GM12892 (cell line): ENCODE measurements around the gene TFPT.
A peak's percentile ranks its signal among the peaks of the same experiment; 100 is the strongest.

ENCODE experiments used
- POLR2A ChIP-seq: IDR thresholded peaks from 2 replicates; pipeline ENCODE4 v1.6.1; 2011; ENCODE audit warnings: low read depth, low read length, control low read depth
- POLR2AphosphoS5 ChIP-seq: IDR thresholded peaks from 2 replicates; pipeline ENCODE4 v1.6.1; 2011; ENCODE audit warnings: low read depth, low read length, control low read depth

DNA sequence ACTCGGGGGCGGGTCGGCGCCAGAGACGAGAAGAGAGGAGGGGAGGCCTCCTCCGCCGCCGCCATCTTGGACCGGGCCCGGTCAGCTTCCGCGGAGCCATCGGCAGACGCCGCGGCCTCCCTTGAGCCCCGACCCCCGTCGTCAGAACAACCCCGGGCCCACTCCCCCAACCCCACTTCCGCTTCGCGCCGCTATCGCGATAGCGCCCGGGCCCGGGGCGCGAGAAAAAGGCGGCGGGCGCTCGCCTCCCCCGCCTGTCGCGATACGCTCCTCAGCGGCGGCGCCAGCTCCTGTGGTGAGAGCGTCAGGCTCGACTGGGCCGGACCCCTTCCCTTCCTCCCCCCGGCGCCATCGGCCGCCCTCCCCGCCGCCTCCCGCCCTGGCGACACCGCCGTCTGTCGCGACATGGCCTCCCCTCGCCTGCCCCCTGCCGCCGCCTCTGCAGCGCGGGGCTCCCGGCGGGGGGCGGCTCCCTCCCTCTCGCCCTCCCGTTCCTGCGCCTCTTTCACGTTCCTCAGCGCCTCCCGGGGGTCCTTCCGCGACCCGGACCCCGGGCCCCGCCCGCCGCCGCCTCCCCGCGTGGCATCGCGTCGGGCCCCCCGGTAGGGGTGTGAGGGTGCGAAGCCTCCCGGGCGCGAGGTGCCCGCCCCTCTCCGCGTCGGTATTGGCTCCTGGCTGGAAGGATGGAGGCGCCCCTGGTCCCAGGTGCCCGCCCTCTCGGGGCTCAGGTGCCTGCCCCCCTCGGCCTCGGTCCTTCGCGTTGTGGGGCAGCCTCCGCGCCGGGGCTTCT, 22.4 kb upstream of the TFPT start, which contains the start of gene CNOT3:
- TF ChIP-seq POLR2A (peak; percentile 79), POLR2AphosphoS5 (peak; percentile 77)
